OCI-LY1 (cell line): ENCODE measurements around the gene RNF151.

Source experiments
- CTCF ChIP-seq: fragments of 200-600 bp; sonication (generic), shearing (Covaris generic); IDR thresholded peaks from 2 replicates; pipeline ENCODE4 v1.5.1; 2017; ENCODE audit warnings: mild to moderate bottlenecking, antibody characterized with exemption, low read length, moderate library complexity, mixed read lengths
- EZH2 ChIP-seq: fragments of 200-600 bp; sonication (generic), shearing (Covaris generic); IDR thresholded peaks from 2 replicates; pipeline ENCODE4 v1.8.0; 2017; ENCODE audit warnings: borderline replicate concordance, mixed run types, mild to moderate bottlenecking, antibody characterized with exemption, low read length, moderate library complexity, mixed read lengths

GRCh38 chr16:1965396-1966001, 1.2 kb upstream of the RNF151 start:
- TF ChIP-seq CTCF (no peak), EZH2 (no peak)
